Thyroid gland (tissue), 4 donors: ENCODE measurements around the gene ANKHD1. TPM values are rescaled to one million over a fixed set of nuclear protein-coding genes. Genes with fewer than 3 reads are reported as not detected.

Experiments used
- DNase-seq, 2 donors: peaks; one replicate each; pipeline ENCODE4 v3.0.0-alpha.2; 2019
- H3K27ac ChIP-seq, 3 donors: fragments of 200-600 bp; sonication (generic); 1 replicate in 2 of 3; 2 replicates in 1 of 3; pipeline ENCODE4 v1.5.1; 2016 to 2019; ENCODE audit warnings: mild to moderate bottlenecking in 1 of 3, moderate library complexity in 1 of 3
- H3K27me3 ChIP-seq: fragments of 200-600 bp; sonication (generic); one replicate; pipeline ENCODE4 v1.5.1; 2019
- H3K36me3 ChIP-seq, 2 donors: fragments of 200-600 bp; sonication (generic); one replicate each; pipeline ENCODE4 v1.5.1; 2016 to 2019
- H3K4me1 ChIP-seq, 2 donors: fragments of 200-600 bp; sonication (generic); one replicate each; pipeline ENCODE4 v1.5.1; 2017 to 2019
- H3K4me3 ChIP-seq, 3 donors: fragments of 200-600 bp; sonication (generic); replicated peaks in 1 of 3; 1 replicate in 2 of 3; 2 replicates in 1 of 3; pipeline ENCODE4 v1.5.1; 2016; ENCODE audit warnings: mild to moderate bottlenecking in 1 of 3
- H3K9me3 ChIP-seq: fragments of 200-600 bp; sonication (generic); one replicate; pipeline ENCODE4 v1.5.1; 2017
- POLR2A ChIP-seq, 2 donors: fragments of 450-650 bp; IDR thresholded peaks; one replicate each; pipeline ENCODE4 v1.6.1; 2017; ENCODE audit warnings: antibody characterized with exemption in 2 of 2, mild to moderate bottlenecking in 2 of 2, moderate library complexity in 1 of 2
- WGBS, 2 donors: methylation state at CpG; one replicate each; pipeline ENCODE4 v1.1.5; 2017; 5-methylcytosine and 5-hydroxymethylcytosine counted together
- intact Hi-C: fragments of 100-400 bp; cut with DNase I; formaldehyde crosslinking; loops from one replicate; pipeline ENCODE4 v1.15.1; 2023
- total RNA-seq, 4 donors: library from RNA; depleted of rRNA; stranded (reverse); fragments of >200 nt; gene quantifications; one replicate each; pipeline ENCODE4 v1.2.3, GENCODE V29; 2016
- TF ChIP-seq, protein P1 (sequence below), 6 experiments: fragments of 200-600 bp in 3 of 6; fragments of 450-650 bp in 3 of 6; sonication (generic) in 3 of 6; IDR thresholded peaks; one replicate each; pipeline ENCODE4 v1.5.1; 2016 to 2019; ENCODE audit warnings: antibody characterized with exemption in 6 of 6, mild to moderate bottlenecking in 2 of 6, inconsistent platforms in 1 of 6, moderate library complexity in 1 of 6

Gene ANKHD1
- total RNA-seq, 4 donors from 2014 or later = 148 to 247 (median 163) TPM

DNA sequence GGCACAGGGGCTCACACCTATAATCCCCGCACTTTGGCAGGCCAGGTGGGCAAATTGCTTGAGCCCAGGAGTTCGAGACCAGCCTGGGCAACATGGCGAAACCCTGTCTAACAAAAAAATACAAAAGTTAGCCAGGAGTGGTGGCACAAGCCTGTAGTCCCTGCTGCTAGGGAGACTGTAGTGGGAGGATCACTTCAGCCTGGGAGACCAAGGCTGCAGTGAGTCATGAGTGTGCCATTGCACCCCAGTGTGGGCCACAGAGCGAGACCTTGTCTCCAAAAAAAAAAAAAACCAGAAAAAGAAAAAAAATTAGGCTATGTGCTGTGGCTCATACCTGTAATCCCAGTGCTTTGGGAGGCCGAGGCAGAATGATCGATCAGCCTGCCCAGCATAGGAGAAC is 87.3 kb downstream of the ANKHD1 start:
- intact Hi-C loops = no loop called here
- Histone ChIP-seq H3K36me3 (peaks cover 18 to 33% of the 10 kb centered on the region in 2 donors), H3K4me3 (no peak overlapping the region), H3K27ac (no peak overlapping the region), H3K4me1 (no peaks in the 10 kb centered on the region), H3K27me3 (no peaks in the 10 kb centered on the region), H3K9me3 (no peaks in the 10 kb centered on the region)
- WGBS, 2 donors = 96 to 98% methylated on average over 6 of the region's 6 CpGs
- TF ChIP-seq, protein P1, sequence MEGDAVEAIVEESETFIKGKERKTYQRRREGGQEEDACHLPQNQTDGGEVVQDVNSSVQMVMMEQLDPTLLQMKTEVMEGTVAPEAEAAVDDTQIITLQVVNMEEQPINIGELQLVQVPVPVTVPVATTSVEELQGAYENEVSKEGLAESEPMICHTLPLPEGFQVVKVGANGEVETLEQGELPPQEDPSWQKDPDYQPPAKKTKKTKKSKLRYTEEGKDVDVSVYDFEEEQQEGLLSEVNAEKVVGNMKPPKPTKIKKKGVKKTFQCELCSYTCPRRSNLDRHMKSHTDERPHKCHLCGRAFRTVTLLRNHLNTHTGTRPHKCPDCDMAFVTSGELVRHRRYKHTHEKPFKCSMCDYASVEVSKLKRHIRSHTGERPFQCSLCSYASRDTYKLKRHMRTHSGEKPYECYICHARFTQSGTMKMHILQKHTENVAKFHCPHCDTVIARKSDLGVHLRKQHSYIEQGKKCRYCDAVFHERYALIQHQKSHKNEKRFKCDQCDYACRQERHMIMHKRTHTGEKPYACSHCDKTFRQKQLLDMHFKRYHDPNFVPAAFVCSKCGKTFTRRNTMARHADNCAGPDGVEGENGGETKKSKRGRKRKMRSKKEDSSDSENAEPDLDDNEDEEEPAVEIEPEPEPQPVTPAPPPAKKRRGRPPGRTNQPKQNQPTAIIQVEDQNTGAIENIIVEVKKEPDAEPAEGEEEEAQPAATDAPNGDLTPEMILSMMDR (IDR thresholded peaks at IDR 0.05) = no peak
- TF ChIP-seq POLR2A (IDR thresholded peaks at IDR 0.05) = no peak
- DNase-seq = no peak

GRCh38 chr5:140497897-140498296 is 96.3 kb downstream of the ANKHD1 start:
- no peak for DNase-seq
- Histone ChIP-seq H3K4me1 (no peaks in the 10 kb centered on the region), H3K9me3 (no peaks in the 10 kb centered on the region), H3K27ac (no peak overlapping the region), H3K36me3 (peaks cover 10 to 11% of the 10 kb centered on the region in 2 donors), H3K4me3 (no peak overlapping the region), H3K27me3 (no peaks in the 10 kb centered on the region)
- intact Hi-C loops = no loop called here
- no peak for TF ChIP-seq POLR2A (IDR thresholded peaks at IDR 0.05)
- TF ChIP-seq, protein P1 (IDR thresholded peaks at IDR 0.05) = no peak

GRCh38 chr5:140498591-140498990 is 97.0 kb downstream of the ANKHD1 start:
- no peaks in the 10 kb centered on the region for H3K4me1 ChIP-seq
- no peaks in the 10 kb centered on the region for H3K9me3 ChIP-seq
- intact Hi-C loops = no loop called here
- DNase-seq = no peak
- no peak overlapping the region for H3K4me3 ChIP-seq
- 95 to 97% methylated on average over 1 of the region's 1 CpG for WGBS, 2 donors
- H3K27me3 ChIP-seq = no peaks in the 10 kb centered on the region
- H3K36me3 ChIP-seq = peaks cover 9 to 10% of the 10 kb centered on the region in 2 donors
- H3K27ac ChIP-seq = no peak overlapping the region
- no peak for TF ChIP-seq POLR2A (IDR thresholded peaks at IDR 0.05)
- TF ChIP-seq, protein P1 (IDR thresholded peaks at IDR 0.05) = no peak

DNA sequence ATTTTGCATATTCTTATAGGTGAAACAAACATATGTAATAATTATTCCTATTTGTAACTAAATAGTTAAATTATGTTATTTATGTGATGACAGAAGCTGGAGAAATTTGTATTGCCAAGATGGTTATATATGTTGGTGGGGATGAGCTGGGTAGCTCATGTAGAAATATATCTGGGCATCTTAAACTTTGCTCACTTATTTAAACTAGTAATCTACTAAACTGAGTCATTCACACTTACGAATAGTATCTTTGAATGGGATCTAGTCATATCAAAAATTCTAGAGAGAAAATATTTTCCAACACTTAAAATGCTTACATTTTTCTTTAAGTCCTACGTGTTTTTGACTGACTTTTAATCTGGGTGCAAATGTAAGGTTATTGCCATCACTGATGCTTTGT is 101.2 kb downstream of the ANKHD1 start:
- no peak overlapping the region for H3K4me3 ChIP-seq
- H3K9me3 ChIP-seq = no peaks in the 10 kb centered on the region
- peaks cover 29 to 32% of the 10 kb centered on the region in 2 donors for H3K36me3 ChIP-seq
- intact Hi-C loops = no loop called here
- H3K27ac ChIP-seq = no peak overlapping the region
- no peaks in the 10 kb centered on the region for H3K27me3 ChIP-seq
- no peak for TF ChIP-seq POLR2A (IDR thresholded peaks at IDR 0.05)
- TF ChIP-seq, protein P1 (IDR thresholded peaks at IDR 0.05) = no peak
- no peaks in the 10 kb centered on the region for H3K4me1 ChIP-seq
- WGBS, 2 donors = 93 to 95% methylated on average over 2 of the region's 2 CpGs
- DNase-seq = no peak

- no peak for TF ChIP-seq POLR2A (IDR thresholded peaks at IDR 0.05)
- TF ChIP-seq, protein P1 (IDR thresholded peaks at IDR 0.05) = no peak
- 83 to 88% methylated on average over 4 of the region's 4 CpGs for WGBS, 2 donors
- intact Hi-C loops = no loop called here
Observed at GRCh38 chr5:140509898-140510297, 108.3 kb downstream of the ANKHD1 start.

More at GRCh38 chr5:140509898-140510297, 108.3 kb downstream of the ANKHD1 start:
- H3K27me3 ChIP-seq = no peaks in the 10 kb centered on the region
- peaks cover 55 to 76% of the 10 kb centered on the region in 2 donors for H3K36me3 ChIP-seq
- DNase-seq = no peak
- H3K27ac ChIP-seq = no peak overlapping the region
- no peaks in the 10 kb centered on the region for H3K9me3 ChIP-seq
- H3K4me3 ChIP-seq = no peak overlapping the region
- no peaks in the 10 kb centered on the region for H3K4me1 ChIP-seq
